GM21528 (cell line): Measurements from ENCODE around the gene MGMT.

ENCODE experiments used
- ATAC-seq: cut with Tn5 transposase; IDR thresholded peaks from one replicate; pipeline ENCODE4 v1.9.1; 2021; ENCODE audit warnings: mild to moderate bottlenecking, moderate library complexity; ENCODE audit not compliant: unreplicated experiment, low FRiP score

Gene MGMT

GRCh38 chr10:129516846-129517679 is 50.0 kb downstream of the MGMT start:
- ATAC-seq, result no peak

- no peak for ATAC-seq
Observed at GRCh38 chr10:129517680-129518057, 50.6 kb downstream of the MGMT start.

- no peak for ATAC-seq
Observed at GRCh38 chr10:129518793-129519192, 51.8 kb downstream of the MGMT start.

- ATAC-seq, result no peak
Observed at GRCh38 chr10:129520440-129521080, 53.5 kb downstream of the MGMT start.

GRCh38 chr10:129521161-129522025 is 54.4 kb downstream of the MGMT start:
- no peak for ATAC-seq

- no peak for ATAC-seq
Observed at GRCh38 chr10:129522041-129522585, 55.1 kb downstream of the MGMT start.

GRCh38 chr10:129523031-129523722 is 56.1 kb downstream of the MGMT start:
- no peak for ATAC-seq

GRCh38 chr10:129523723-129524316 is 56.8 kb downstream of the MGMT start:
- ATAC-seq, result no peak

GRCh38 chr10:129524936-129525335 is 57.9 kb downstream of the MGMT start:
- ATAC-seq, result no peak

- no peak for ATAC-seq
Observed at GRCh38 chr10:129525401-129525801, 58.4 kb downstream of the MGMT start.

- ATAC-seq, result no peak
Observed at GRCh38 chr10:129526943-129527342, 59.9 kb downstream of the MGMT start.

- ATAC-seq, result no peak
Observed at GRCh38 chr10:129528376-129528978, 61.4 kb downstream of the MGMT start.

- no peak for ATAC-seq
Observed at GRCh38 chr10:129530581-129530980, 63.5 kb downstream of the MGMT start.

- no peak for ATAC-seq
Observed at GRCh38 chr10:129531195-129531968, 64.3 kb downstream of the MGMT start.

GRCh38 chr10:129531969-129532660 is 65.1 kb downstream of the MGMT start:
- ATAC-seq, result no peak

GRCh38 chr10:129532838-129533237 is 65.8 kb downstream of the MGMT start:
- ATAC-seq, result no peak

- ATAC-seq, result no peak
Observed at GRCh38 chr10:129533281-129533680, 66.2 kb downstream of the MGMT start.

GRCh38 chr10:129534826-129535225 is 67.8 kb downstream of the MGMT start:
- no peak for ATAC-seq
